Panc1 (cell line): ENCODE results near the gene SERHL2. TPM values are rescaled to one million over a fixed set of nuclear protein-coding genes. Genes with fewer than 3 reads are reported as not detected.

Experiments
- ATAC-seq: fragments of 200-7000 bp; cut with Tn5 transposase; 2 replicates; pipeline ENCODE4 v1.9.1; 2020; ENCODE audit warnings: mild to moderate bottlenecking, moderate library complexity
- BruUV-seq: library from RNA; stranded (reverse); fragments of 400-500 nt; replicated peaks from 2 replicates; lab custom pipeline; 2021; lab: Mats Ljungman, UMichigan
- CTCF ChIA-PET: fragments of 300-600 bp; sonication (Branson Sonifier 250); formaldehyde crosslinking; loops from one replicate; lab custom pipeline; 2022; ENCODE audit warnings: antibody characterized with exemption; lab: Charles Lee
- POLR2A ChIA-PET: fragments of 300-600 bp; sonication (Branson Sonifier 250); formaldehyde crosslinking; loops from one replicate; lab custom pipeline; 2022; ENCODE audit warnings: antibody characterized with exemption; lab: Charles Lee
- DNase-seq: peaks from one replicate; pipeline ENCODE4 v3.0.0-alpha.2; 2010; ENCODE audit warnings: low read depth, low spot score
- H3K27ac ChIP-seq: 2 replicates; pipeline ENCODE4 v1.5.1; 2011; ENCODE audit warnings: mild to moderate bottlenecking, low read length, inconsistent platforms
- H3K27me3 ChIP-seq: fragments of 200-500 bp; sonication (Bioruptor generic); 2 replicates; pipeline ENCODE4 v1.6.0; 2014; ENCODE audit warnings: low read length, inconsistent platforms; ENCODE audit not compliant: control insufficient read depth, insufficient read depth
- H3K36me3 ChIP-seq: fragments of 200-500 bp; sonication (Bioruptor generic); 2 replicates; pipeline ENCODE4 v1.5.1; 2014; ENCODE audit warnings: inconsistent platforms, mild to moderate bottlenecking, low read length, moderate library complexity; ENCODE audit not compliant: control insufficient read depth, insufficient read depth
- H3K4me1 ChIP-seq: 2 replicates; pipeline ENCODE4 v1.5.1; 2011; ENCODE audit warnings: inconsistent platforms, mild to moderate bottlenecking, low read length, moderate library complexity; ENCODE audit not compliant: control insufficient read depth, insufficient read depth
- H3K4me3 ChIP-seq, 2 experiments: 2 replicates each; pipeline ENCODE4 v1.5.1; 2011 to 2012; ENCODE audit warnings: low read depth in 2 of 2, low read length in 2 of 2, mild to moderate bottlenecking in 2 of 2, inconsistent platforms in 1 of 2, moderate library complexity in 1 of 2
- H3K9me3 ChIP-seq: fragments of 200-500 bp; sonication (Bioruptor generic); 2 replicates; pipeline ENCODE4 v1.5.1; 2014; ENCODE audit warnings: low read depth, mild to moderate bottlenecking, inconsistent platforms, low read length, moderate library complexity; ENCODE audit not compliant: control insufficient read depth, insufficient read depth
- POLR2AphosphoS5 ChIP-seq: IDR thresholded peaks from 2 replicates; pipeline ENCODE4 v1.6.1; 2012; ENCODE audit warnings: mild to moderate bottlenecking, low read depth, low read length, moderate library complexity
- SIN3A ChIP-seq: IDR thresholded peaks from 2 replicates; pipeline ENCODE4 v1.6.1; 2012; ENCODE audit warnings: low read depth, mild to moderate bottlenecking, low read length, moderate library complexity, borderline replicate concordance; ENCODE audit not compliant: insufficient read depth
- TCF7L2 ChIP-seq: IDR thresholded peaks from 2 replicates; pipeline ENCODE4 v1.6.1; 2011; ENCODE audit warnings: mild to moderate bottlenecking, low read depth, low read length, inconsistent platforms
- in situ Hi-C: cut with HindIII; loops from 2 replicates; pipeline ENCODE4 v1.10.0; 2016; ENCODE audit warnings: low sequenced_read_pairs, low pct_unique_long_range_greater_than_20kb
- intact Hi-C: fragments of 100-400 bp; cut with micrococcal nuclease; formaldehyde crosslinking; loops from one replicate; pipeline ENCODE4 v1.10.0; 2022; ENCODE audit not compliant: unreplicated experiment
- total RNA-seq: library from RNA; stranded (reverse); gene quantifications from one replicate; pipeline ENCODE4 v1.2.1, GENCODE V29; 2021; ENCODE audit not compliant: unreplicated experiment
- TF ChIP-seq, protein P1 (sequence below): fragments of 450-650 bp; IDR thresholded peaks from 2 replicates; pipeline ENCODE4 v1.5.1; 2017; ENCODE audit warnings: mild to moderate bottlenecking
- TF ChIP-seq, protein P2 (sequence below), 2 experiments: IDR thresholded peaks; 2 replicates each; pipeline ENCODE4 v1.6.1; 2011 to 2012; ENCODE audit warnings: low read depth in 2 of 2, control low read depth in 1 of 2, low read length in 1 of 2, mild to moderate bottlenecking in 1 of 2, moderate library complexity in 1 of 2; ENCODE audit not compliant: insufficient read depth in 1 of 2

Gene SERHL2
- total RNA-seq, 1 experiment from 2014 or later: 1.6 TPM

DNA sequence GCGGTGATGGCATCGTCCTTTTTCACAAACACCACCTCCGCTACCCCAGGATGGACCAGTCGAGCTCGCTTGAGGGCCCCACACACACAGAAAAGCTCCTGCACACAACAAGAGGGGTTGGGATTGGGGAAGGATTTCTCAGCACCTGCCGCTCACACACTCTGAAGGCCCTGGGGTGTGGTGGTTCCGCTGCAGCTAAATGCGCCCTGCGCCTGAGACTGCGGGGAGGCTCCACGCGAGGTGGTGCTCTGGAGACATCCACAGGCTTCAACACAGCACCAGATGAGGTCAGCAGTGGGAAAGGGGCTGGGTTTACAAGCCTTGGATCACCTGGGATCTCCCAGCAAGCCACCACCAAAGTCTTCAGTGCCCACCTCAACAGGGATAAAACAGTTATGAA lies 38.2 kb downstream of the SERHL2 start:
- in situ Hi-C loops: no loop called here
- POLR2A ChIA-PET: interaction anchor here (0.6 to 0.7 kb wide), 2 partner anchors 23 to 1733 kb away, joined by 3 to 7 read pairs; partner anchors contain the start of gene POLDIP3
- Histone ChIP-seq H3K9me3 (no peaks in the 10 kb centered on the region), H3K4me1 (no peaks in the 10 kb centered on the region), H3K27me3 (no peaks in the 10 kb centered on the region), H3K4me3 (no peak overlapping the region), H3K36me3 (0 out of 2 replicates have a peak, but pooled peaks cover 3% of the 10 kb centered on the region), H3K27ac (no peak overlapping the region)
- BruUV-seq: no TSS peak
- CTCF ChIA-PET: no interaction called here
- intact Hi-C loops: no loop called here
- ATAC-seq: no peak
- TF ChIP-seq POLR2AphosphoS5: no peak
- TF ChIP-seq TCF7L2: no peak
- TF ChIP-seq SIN3A: no peak
- TF ChIP-seq, protein P1, sequence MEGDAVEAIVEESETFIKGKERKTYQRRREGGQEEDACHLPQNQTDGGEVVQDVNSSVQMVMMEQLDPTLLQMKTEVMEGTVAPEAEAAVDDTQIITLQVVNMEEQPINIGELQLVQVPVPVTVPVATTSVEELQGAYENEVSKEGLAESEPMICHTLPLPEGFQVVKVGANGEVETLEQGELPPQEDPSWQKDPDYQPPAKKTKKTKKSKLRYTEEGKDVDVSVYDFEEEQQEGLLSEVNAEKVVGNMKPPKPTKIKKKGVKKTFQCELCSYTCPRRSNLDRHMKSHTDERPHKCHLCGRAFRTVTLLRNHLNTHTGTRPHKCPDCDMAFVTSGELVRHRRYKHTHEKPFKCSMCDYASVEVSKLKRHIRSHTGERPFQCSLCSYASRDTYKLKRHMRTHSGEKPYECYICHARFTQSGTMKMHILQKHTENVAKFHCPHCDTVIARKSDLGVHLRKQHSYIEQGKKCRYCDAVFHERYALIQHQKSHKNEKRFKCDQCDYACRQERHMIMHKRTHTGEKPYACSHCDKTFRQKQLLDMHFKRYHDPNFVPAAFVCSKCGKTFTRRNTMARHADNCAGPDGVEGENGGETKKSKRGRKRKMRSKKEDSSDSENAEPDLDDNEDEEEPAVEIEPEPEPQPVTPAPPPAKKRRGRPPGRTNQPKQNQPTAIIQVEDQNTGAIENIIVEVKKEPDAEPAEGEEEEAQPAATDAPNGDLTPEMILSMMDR: no peak
- TF ChIP-seq, protein P2, sequence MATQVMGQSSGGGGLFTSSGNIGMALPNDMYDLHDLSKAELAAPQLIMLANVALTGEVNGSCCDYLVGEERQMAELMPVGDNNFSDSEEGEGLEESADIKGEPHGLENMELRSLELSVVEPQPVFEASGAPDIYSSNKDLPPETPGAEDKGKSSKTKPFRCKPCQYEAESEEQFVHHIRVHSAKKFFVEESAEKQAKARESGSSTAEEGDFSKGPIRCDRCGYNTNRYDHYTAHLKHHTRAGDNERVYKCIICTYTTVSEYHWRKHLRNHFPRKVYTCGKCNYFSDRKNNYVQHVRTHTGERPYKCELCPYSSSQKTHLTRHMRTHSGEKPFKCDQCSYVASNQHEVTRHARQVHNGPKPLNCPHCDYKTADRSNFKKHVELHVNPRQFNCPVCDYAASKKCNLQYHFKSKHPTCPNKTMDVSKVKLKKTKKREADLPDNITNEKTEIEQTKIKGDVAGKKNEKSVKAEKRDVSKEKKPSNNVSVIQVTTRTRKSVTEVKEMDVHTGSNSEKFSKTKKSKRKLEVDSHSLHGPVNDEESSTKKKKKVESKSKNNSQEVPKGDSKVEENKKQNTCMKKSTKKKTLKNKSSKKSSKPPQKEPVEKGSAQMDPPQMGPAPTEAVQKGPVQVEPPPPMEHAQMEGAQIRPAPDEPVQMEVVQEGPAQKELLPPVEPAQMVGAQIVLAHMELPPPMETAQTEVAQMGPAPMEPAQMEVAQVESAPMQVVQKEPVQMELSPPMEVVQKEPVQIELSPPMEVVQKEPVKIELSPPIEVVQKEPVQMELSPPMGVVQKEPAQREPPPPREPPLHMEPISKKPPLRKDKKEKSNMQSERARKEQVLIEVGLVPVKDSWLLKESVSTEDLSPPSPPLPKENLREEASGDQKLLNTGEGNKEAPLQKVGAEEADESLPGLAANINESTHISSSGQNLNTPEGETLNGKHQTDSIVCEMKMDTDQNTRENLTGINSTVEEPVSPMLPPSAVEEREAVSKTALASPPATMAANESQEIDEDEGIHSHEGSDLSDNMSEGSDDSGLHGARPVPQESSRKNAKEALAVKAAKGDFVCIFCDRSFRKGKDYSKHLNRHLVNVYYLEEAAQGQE (IDR thresholded peaks at IDR 0.05; ENCODE audit: insufficient read depth in 1 of 2, low read depth in 2 of 2, low read length in 1 of 2): no peak
- no peak for DNase-seq

DNA sequence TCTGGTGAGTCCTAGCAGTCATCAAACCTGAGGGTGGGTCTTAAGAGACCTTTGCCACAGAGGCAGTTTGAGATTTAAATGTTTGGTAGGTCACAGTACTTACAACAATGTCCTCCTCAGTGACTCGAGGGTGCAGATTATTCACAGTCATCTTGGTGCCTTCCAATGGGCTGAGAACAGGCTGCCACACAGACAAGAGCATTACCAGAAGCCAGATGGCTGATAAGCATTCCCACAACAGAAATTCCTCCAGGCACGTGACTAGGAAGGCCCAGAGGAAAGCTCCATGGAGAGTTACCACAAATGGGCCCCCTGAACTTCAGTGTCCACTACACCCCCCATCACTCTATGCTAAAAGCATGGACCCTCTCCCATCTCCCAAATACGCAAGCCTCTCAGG lies 41.7 kb downstream of the SERHL2 start:
- in situ Hi-C loops (no loop called here), intact Hi-C loops (no loop called here)
- Histone ChIP-seq H3K36me3 (peaks cover 10% of the 10 kb centered on the region; the same call in 1 of the 2 replicates), H3K4me1 (no peaks in the 10 kb centered on the region), H3K27me3 (no peaks in the 10 kb centered on the region), H3K9me3 (no peaks in the 10 kb centered on the region), H3K27ac (no peak overlapping the region), H3K4me3 (no peak overlapping the region)
- no TSS peak for BruUV-seq
- ChIA-PET POLR2A (no interaction called here), CTCF (no interaction called here)
- ATAC-seq (no peak), DNase-seq (no peak)
- no peak for TF ChIP-seq TCF7L2

DNA sequence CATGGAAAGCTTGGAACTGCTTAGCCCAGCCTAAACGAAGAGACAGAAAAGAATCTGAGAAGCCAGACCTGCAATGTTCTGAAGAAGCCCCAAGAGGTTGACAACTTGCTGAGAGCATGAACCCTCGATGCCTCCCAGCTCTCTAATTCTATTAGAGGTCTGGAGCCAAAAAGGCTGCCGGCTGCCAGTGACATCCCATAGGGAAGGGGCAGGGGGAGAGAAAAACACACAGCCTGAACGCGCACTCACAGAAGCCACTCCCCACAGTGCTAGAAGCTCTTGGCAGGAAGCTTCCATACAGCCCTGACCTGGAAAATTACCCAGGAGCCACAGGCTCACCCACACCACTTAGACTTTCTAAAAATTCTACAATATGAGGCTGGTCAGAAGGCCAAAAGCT lies 42.6 kb downstream of the SERHL2 start:
- ChIA-PET POLR2A (no interaction called here), CTCF (no interaction called here)
- H3K9me3 ChIP-seq: no peaks in the 10 kb centered on the region
- in situ Hi-C loops: no loop called here
- DNase-seq: no peak
- H3K27ac ChIP-seq: no peak overlapping the region
- no peak overlapping the region for H3K4me3 ChIP-seq
- H3K27me3 ChIP-seq: no peaks in the 10 kb centered on the region
- no TSS peak for BruUV-seq
- no peaks in the 10 kb centered on the region for H3K4me1 ChIP-seq
- H3K36me3 ChIP-seq: peaks cover 10% of the 10 kb centered on the region; the same call in 1 of the 2 replicates
- no peak for TF ChIP-seq POLR2AphosphoS5
- TF ChIP-seq, protein P2 (IDR thresholded peaks at IDR 0.05; ENCODE audit: insufficient read depth in 1 of 2, low read depth in 2 of 2, low read length in 1 of 2): no peak
- TF ChIP-seq TCF7L2: no peak
- no peak for TF ChIP-seq SIN3A
- TF ChIP-seq, protein P1: no peak
- ATAC-seq: no peak
- intact Hi-C loops: no loop called here
